Posterior vena cava (tissue), 2 donors: Measurements from ENCODE around the gene LRP11. TPM values are rescaled to one million over a fixed set of nuclear protein-coding genes. Genes with fewer than 3 reads are reported as not detected.
"Not testable (repeated sequence)": the region's sequence is repeated elsewhere in the genome, so short reads cannot be mapped to it uniquely, and the experiment has no call there.

Source experiments
- DNase-seq: peaks from one replicate; pipeline ENCODE4 v3.0.0-alpha.2; 2020; ENCODE audit warnings: low spot score
- intact Hi-C, 2 donors: fragments of 100-400 bp; cut with DNase I; formaldehyde crosslinking; loops; one replicate each; pipeline versions ENCODE4 v1.14.1 to v1.14.2; 2022 to 2023
- long read RNA-seq, 2 donors: library from polyadenylated mRNA; unstranded; transcript quantifications; one replicate each; pipeline ENCODE4 v2.0.0, GENCODE V29; 2020 to 2021
- total RNA-seq, 2 donors: library from RNA; stranded (reverse); fragmentation: NEBNext Ultra II Directional; extraction: Animal tissue kit (Norgen Biotek cat#: 25700); gene quantifications; one replicate each; pipeline ENCODE4 v1.2.1, GENCODE V29; 2021
- donor health status: DM: yes; HTN: yes; CAD: no.
- donor health status: DM: yes; HTN: yes; CAD: no.

LRP11 gene
- 10 to 100 TPM; 20.0 to 26.3 TPM for total RNA-seq
- long read RNA-seq, donor 1, transcript LRP11-201 (7 exons, 3,260 nt) = major isoform, 6 of 20 reads
- long read RNA-seq, donor 1, partial matches to known transcripts = 7 of 20 reads
- long read RNA-seq, donor 1, other reads (novel, unspliced or antisense) = 6 of 20 reads
- long read RNA-seq, donor 2, partial matches to known transcripts = 3 of 5 reads
- long read RNA-seq, donor 2, other reads (novel, unspliced or antisense) = 2 of 5 reads

- intact Hi-C loops = no loop called here
- DNase-seq = peak; percentile 92
These were observed at the start of gene LRP11 for GRCh38 chr6:149863698-149864577. Gene LRP11, minus strand, starts transcription at chr6:149864359. Its CDS starts 339 bp downstream, at chr6:149864020.

DNA sequence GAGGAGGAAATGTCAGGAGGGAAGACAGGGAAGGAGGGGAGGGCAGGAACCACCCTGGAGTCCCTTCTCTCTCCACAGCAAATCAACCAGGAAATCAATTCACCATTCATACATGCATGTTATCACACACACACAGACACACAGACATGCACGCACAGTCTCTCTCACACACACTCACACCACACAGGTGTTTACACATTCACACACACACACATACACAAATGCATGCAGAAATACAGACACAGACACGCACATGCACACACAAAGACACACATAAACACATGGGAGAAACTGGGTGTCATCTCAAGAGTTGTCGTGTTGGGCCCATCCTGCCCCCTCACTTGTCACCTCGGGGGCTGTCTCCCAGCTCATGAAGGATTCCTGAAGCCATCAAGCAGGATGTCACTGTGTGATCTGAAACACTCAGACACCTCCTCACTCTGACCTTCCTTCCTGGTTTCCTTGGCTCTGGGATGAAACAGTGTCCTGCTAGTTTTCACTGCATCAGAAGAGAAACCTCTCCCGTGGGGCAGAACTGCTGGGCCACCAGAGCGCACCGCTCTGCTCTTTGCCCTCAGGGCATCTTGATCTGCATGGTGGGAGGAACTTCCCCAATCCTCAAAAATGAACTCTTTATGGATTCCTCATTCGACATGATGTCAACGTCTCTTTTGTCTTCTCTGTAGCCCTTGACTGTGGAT lies 49.5 kb upstream of the LRP11 start:
- DNase-seq = peak; percentile 51
- intact Hi-C loops = no loop called here

- DNase-seq = peak; percentile 31
- intact Hi-C loops = no loop called here
These were observed 48.9 kb upstream of the LRP11 start for GRCh38 chr6:149913085-149913484.

DNA sequence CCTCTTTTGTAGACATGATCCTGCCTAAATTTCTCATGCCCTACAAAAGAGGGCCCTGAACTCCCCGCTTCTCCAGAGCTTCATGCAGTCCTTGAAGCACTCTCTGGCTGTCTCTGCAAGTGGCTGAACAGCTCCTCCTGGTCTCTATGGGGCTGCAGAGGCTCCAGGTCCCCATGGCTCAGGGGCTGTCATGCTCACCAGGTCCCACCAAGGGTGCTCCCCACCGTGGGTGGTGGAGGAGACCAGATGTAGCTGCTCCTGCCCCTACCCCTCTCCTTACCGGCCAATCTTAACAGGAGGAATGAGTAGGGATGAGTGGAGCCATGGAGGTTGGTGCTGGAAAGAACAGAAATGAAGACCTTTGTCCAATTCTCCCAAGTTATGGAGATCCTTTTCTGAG lies 48.5 kb upstream of the LRP11 start:
- intact Hi-C loops = not testable (repeated sequence)
- DNase-seq = peak; percentile 48

DNA sequence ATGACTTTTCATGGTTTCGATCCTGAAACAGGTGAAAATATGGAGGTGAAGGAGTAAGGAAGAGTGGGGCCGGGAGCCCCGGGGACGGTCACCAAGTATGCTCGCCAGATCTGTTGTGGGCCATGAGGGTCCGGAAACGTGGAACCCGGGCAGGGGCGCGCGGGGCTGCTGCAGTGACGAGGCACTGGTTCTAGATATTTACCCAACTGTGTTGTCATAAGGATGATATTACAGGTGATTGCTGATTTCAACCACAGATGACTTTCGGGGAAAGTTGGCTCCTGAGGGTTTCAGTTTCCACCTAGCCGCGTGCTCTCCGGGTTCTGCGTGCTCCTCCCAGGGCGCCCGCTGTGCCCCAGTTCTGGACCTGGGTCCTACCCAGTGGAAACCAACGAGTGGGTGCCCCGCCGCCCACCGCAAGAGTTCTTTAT lies 46.6 kb upstream of the LRP11 start:
- intact Hi-C loops = no loop called here
- peak; percentile 73 for DNase-seq

DNA sequence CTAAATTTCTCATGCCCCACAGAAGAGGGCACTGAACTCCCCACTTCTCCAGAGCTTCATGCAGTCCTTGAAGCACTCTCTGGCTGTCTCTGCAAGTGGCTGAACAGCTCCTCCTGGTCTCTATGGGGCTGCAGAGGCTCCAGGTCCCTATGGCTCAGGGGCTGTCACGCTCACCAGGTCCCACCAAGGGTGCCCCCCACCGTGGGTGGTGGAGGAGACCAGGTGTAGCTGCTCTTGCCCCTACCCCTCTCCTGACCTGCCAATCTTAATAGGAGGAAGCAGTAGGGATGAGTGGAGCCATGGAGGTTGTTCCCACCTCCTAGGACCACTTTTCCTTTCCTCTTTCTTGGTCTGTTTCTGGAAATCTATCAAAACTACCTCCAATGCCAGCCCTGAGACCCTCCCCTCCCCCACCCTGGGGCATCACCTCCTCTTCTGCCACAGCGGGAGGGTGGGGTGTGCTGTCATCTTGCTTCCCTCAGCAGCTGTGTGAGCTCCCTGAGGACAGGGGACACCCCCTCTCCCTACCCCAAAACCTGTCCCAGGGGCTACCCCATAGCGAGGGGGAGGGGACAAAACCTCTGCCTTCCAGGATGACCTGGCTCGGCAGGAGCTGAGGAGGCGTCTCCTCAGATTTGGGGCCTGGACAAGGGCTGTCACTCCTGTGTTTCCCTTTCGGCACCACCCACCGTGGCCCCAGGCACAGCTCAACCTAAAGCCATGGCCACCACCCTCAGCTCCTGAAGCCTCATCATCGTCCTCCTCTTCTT lies 45.7 kb upstream of the LRP11 start:
- intact Hi-C loops = no loop called here
- DNase-seq = peak; percentile 73

GRCh38 chr6:149908480-149908879 lies 44.3 kb upstream of the LRP11 start:
- intact Hi-C loops = not testable (repeated sequence)
- DNase-seq = peak; percentile 14

DNA sequence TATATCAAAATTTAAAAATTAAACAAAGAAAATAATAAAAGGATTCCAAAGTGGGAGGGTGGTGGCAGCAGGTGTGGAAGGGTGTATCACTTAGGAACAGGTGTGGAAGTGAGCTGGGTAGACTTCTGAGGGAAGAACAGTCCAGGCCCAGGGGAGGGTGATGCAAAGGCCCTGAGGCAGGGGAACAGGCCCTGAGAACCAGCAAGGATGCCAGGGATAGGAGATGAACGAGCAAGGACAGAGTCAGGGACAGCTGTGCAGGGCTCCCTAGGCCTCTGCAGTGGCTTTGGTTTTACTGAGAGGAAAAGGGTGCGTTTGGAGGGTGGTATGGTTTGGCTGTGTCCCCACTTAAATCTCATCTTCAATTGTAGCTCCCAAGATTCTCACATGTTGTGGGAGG lies 43.2 kb upstream of the LRP11 start:
- intact Hi-C loops = no loop called here
- peak; percentile 25 for DNase-seq

DNA sequence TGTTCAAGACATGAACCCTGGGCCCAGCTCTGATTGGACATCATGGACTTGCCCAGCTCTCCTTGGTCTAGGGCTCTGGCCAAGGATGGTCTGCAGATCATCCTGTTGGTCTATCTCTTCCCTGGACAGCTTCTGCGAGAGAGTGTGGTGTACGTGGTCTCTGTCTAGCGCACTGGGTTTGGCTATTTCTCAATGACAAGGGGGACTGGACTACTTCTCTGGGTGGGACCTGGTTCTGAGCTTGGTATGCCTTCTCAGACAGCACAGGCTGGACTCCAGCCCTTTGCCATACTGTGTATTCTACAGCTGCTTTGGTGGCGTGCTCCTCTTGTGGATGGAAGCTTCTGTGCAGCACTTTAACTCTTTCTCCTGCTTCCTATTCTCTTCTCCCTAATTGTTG lies 42.2 kb upstream of the LRP11 start:
- peak; percentile 46 for DNase-seq
- intact Hi-C loops = no loop called here

GRCh38 chr6:149905911-149906371 lies 41.8 kb upstream of the LRP11 start:
- intact Hi-C loops = no loop called here
- DNase-seq = no peak

DNA sequence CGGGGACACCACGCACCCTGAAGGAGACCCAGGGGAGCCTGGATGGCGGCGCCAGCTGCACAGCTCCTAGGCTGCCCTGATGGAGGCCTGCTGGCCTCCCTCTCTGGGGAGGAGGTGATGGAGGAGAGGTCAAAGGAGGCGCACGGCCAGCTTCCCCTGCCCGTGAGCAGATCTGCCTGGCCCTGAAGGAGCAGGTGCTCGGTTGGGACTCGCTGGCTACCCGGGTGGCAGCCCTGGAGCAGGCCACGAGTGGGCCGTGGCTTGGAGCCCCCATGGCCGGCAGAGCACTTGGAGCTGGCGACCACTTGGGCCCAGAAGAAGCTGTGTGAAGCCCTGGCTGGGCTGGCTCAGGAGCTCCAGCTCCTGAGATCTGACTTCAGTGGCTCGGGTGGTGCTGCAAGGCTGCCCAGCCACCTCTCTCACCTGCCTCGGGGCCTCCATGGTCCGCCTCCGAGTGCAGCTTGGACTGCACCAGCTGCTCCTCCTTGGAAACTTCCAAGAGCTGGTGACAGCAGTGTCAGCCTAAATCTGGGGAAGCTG lies 41.3 kb upstream of the LRP11 start:
- intact Hi-C loops = no loop called here
- peak; percentile 75 for DNase-seq

GRCh38 chr6:149904661-149905370 lies 40.7 kb upstream of the LRP11 start:
- peak; percentile 68 for DNase-seq
- intact Hi-C loops = no loop called here

DNA sequence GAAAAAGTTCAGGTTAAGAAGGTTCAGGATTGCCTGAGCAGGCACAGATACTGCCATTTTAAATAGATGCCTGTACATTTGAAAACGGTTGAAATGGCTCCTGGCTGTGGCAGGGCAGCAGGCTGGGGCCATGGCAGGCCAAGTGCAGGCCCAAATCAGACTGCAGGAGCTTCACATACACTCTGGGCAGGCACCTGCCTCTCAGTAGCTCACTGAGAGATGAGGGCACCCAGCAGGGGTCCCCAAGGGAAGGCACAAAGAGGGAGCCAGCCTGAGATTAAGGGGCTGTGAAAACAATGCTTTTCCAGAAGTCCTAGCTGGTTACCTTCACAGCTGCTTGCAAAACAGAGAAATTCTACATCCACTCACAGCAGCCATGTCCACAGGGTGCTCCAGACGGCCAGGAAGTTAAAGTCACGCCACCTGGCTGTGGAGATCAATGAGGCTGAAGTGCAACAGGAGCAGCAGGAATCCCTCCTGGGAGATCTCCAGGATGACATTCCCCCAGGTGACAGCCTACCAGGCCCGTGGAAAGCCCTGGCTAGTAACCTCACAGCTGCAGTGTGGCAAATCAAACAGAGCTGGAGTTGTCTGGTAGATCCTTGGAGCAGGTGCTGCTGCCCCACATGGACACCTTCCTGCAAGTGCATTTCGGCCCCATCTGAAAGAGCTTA lies 39.9 kb upstream of the LRP11 start:
- no peak for DNase-seq

DNA sequence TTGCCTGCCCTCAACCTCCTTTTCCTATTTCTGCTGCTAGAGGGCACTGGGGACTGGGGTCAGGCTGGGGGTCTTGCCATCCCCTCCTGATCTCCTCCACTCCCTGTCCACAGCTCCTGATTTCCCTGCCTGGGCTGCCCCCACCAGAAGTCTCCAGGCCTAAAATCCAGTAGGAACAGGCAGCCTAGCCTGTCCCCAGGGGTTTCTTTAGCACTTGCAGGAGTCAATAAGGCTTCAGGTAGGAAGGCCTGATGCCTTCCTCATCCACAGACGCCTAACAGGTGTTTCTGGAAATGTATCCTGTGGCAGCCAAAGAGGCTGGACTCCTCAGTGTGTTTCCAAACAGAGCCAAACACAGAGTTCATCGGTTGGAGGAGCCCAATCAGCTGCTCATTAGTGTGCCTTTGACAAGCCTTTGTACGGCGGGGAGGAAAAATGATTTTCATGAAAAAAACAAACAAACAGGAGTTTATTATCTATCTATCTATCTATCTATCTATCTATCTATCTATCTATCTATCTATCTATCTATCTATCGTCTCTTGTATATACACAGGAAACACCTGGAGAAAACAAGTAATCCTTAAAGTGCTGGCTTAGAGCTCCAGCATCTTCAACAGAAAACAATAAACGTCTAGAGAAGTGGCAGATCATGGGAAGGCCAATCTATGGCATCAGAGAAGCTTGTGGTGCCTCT lies 37.4 kb upstream of the LRP11 start:
- intact Hi-C loops = no loop called here
- no peak for DNase-seq

More for the DNA sequence above, 39.9 kb upstream of the LRP11 start:
- intact Hi-C loops = no loop called here

- no peak for DNase-seq
- intact Hi-C loops = no loop called here
These were observed 36.7 kb upstream of the LRP11 start for GRCh38 chr6:149900620-149901443.

DNA sequence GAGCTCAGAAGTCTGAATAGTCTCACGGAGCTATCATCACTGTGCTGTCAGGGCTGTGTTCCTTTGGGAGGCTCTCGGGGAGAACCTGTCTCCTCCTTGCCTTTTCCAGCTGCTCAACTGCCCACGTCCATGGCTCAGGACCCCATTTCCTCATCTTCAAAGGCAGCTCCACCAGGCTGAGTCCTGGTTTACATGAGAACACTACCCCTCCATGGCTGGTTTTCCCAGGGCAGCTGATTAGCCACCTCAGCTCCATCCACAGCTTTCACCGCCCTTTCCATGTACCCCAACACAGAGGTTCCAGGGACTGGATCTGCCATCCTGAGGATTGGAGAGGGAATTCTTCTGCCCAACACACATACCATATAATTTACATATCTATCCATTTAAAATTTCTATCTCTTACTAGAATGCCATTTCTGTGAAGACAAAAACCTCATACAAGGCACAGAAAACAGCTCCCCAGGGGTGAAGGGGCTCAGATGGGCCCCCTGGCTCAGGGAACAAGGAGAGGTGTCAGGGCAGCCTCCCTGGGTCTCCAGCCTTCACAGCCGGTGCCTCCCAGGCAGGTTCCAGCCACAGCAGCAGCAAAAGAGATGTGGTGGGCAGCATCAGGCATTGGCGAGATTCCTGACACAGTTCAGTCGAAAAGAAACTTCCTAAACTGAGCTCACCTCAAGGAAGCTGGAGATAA lies 35.9 kb upstream of the LRP11 start:
- intact Hi-C loops = no loop called here
- no peak for DNase-seq
